IMR-90 (cell line): ENCODE data around the gene HSPE1. TPM values are rescaled to one million over a fixed set of nuclear protein-coding genes. Genes with fewer than 3 reads are reported as not detected.
A peak's percentile ranks its signal among the peaks of the same experiment; 100 is the strongest.

Experiments used
- ATAC-seq: fragments of 200-7000 bp; cut with Tn5 transposase; 2 replicates; pipeline ENCODE4 v1.9.1; 2020; ENCODE audit warnings: low read depth, mild to moderate bottlenecking, moderate library complexity
- BruUV-seq: library from RNA; stranded (reverse); fragments of 400-500 nt; replicated peaks from 2 replicates; lab custom pipeline; 2021; lab: Mats Ljungman, UMichigan
- CTCF ChIA-PET: fragments of 300-600 bp; formaldehyde crosslinking; extraction: SDS; loops from one replicate; lab custom pipeline; 2021; ENCODE audit warnings: antibody characterized with exemption; lab: Yijun Ruan, JAX
- POLR2A ChIA-PET: fragments of 300-600 bp; sonication (Branson Sonifier 250); formaldehyde crosslinking; loops from one replicate; lab custom pipeline; 2022; ENCODE audit warnings: antibody characterized with exemption; ENCODE audit not compliant: unreplicated experiment; lab: Charles Lee
- DNase-seq: peaks from one replicate; pipeline ENCODE4 v3.0.0; 2013
- H2AFZ ChIP-seq: replicated peaks from 2 replicates; pipeline ENCODE3; 2013; ENCODE audit warnings: low read length, mild to moderate bottlenecking; ENCODE audit not compliant: poor library complexity
- H2AK5ac ChIP-seq: 2 replicates; pipeline ENCODE4 v1.6.1; 2013; ENCODE audit warnings: low read depth, low read length, inconsistent platforms
- H2AK9ac ChIP-seq: replicated peaks from 2 replicates; pipeline ENCODE3; 2013; ENCODE audit warnings: mild to moderate bottlenecking, low read depth, low read length, moderate library complexity; ENCODE audit not compliant: poor library complexity
- H2BK120ac ChIP-seq: 2 replicates; pipeline ENCODE4 v1.6.1; 2013; ENCODE audit warnings: low read depth, low read length, inconsistent platforms
- H2BK15ac ChIP-seq: 3 replicates; pipeline ENCODE4 v1.6.1; 2013; ENCODE audit warnings: low read depth, low read length, inconsistent platforms
- H2BK20ac ChIP-seq: 2 replicates; pipeline ENCODE4 v1.6.1; 2013; ENCODE audit warnings: low read depth, mild to moderate bottlenecking, inconsistent platforms, low read length, moderate library complexity
- H2BK5ac ChIP-seq: 2 replicates; pipeline ENCODE4 v1.6.1; 2013; ENCODE audit warnings: mild to moderate bottlenecking, low read depth, low read length, inconsistent platforms; ENCODE audit not compliant: poor library complexity, severe bottlenecking
- H3K14ac ChIP-seq: replicated peaks from 2 replicates; pipeline ENCODE4 v1.6.1; 2013; ENCODE audit warnings: low read depth, low read length, inconsistent platforms
- H3K18ac ChIP-seq: 2 replicates; pipeline ENCODE4 v1.6.1; 2013; ENCODE audit warnings: low read depth, low read length, control low read depth
- H3K23ac ChIP-seq: 2 replicates; pipeline ENCODE4 v1.6.1; 2013; ENCODE audit warnings: low read depth, low read length, inconsistent platforms
- H3K27ac ChIP-seq: 2 replicates; pipeline ENCODE4 v1.5.1; 2013; ENCODE audit warnings: mild to moderate bottlenecking, control low read depth, low read length; ENCODE audit not compliant: insufficient read depth
- H3K27me3 ChIP-seq: 2 replicates; pipeline ENCODE4 v1.6.1; 2013; ENCODE audit warnings: low read length; ENCODE audit not compliant: control insufficient read depth, insufficient read depth
- H3K36me3 ChIP-seq: 2 replicates; pipeline ENCODE4 v1.6.1; 2013; ENCODE audit warnings: low read length, mixed read lengths; ENCODE audit not compliant: control insufficient read depth, insufficient read depth
- H3K4ac ChIP-seq: 2 replicates; pipeline ENCODE4 v1.6.1; 2013; ENCODE audit warnings: low read depth, low read length, inconsistent platforms
- H3K4me1 ChIP-seq: 2 replicates; pipeline ENCODE4 v1.6.1; 2013; ENCODE audit warnings: low read length, mixed read lengths; ENCODE audit not compliant: control insufficient read depth, insufficient read depth
- H3K4me2 ChIP-seq: 2 replicates; pipeline ENCODE4 v1.6.1; 2013; ENCODE audit warnings: low read depth, mild to moderate bottlenecking, control low read depth, low read length, moderate library complexity
- H3K4me3 ChIP-seq: 2 replicates; pipeline ENCODE4 v1.5.1; 2013; ENCODE audit warnings: low read depth, mild to moderate bottlenecking, control low read depth, low read length, moderate library complexity; ENCODE audit not compliant: insufficient read depth
- H3K56ac ChIP-seq: 2 replicates; pipeline ENCODE4 v1.6.1; 2013; ENCODE audit warnings: low read length, inconsistent platforms; ENCODE audit not compliant: insufficient read depth; ENCODE audit errors: extremely low read depth
- H3K79me1 ChIP-seq, 2 experiments: 2 replicates each; pipeline ENCODE4 v1.6.1; 2013; ENCODE audit warnings: low read length in 2 of 2, inconsistent platforms in 1 of 2, low read depth in 1 of 2
- H3K9ac ChIP-seq: 2 replicates; pipeline ENCODE4 v1.6.1; 2013; ENCODE audit warnings: low read depth, low read length, control low read depth
- H3K9me1 ChIP-seq: 2 replicates; pipeline ENCODE4 v1.6.1; 2013; ENCODE audit warnings: low read length, inconsistent platforms; ENCODE audit not compliant: insufficient read depth
- H3K9me3 ChIP-seq: 2 replicates; pipeline ENCODE4 v1.6.1; 2013; ENCODE audit warnings: low read length; ENCODE audit not compliant: control insufficient read depth, insufficient read depth
- H4K20me1 ChIP-seq: 2 replicates; pipeline ENCODE4 v1.6.1; 2013; ENCODE audit warnings: low read length, inconsistent platforms; ENCODE audit not compliant: insufficient read depth
- H4K5ac ChIP-seq: 2 replicates; pipeline ENCODE4 v1.6.1; 2013; ENCODE audit warnings: mild to moderate bottlenecking, low read depth, low read length, control low read depth
- H4K8ac ChIP-seq, 2 experiments: 2 replicates each; pipeline ENCODE4 v1.6.1; 2013; ENCODE audit warnings: low read depth in 2 of 2, low read length in 2 of 2, control low read depth in 1 of 2, inconsistent platforms in 1 of 2
- H4K91ac ChIP-seq: 2 replicates; pipeline ENCODE4 v1.6.1; 2013; ENCODE audit warnings: low read depth, low read length, inconsistent platforms; ENCODE audit not compliant: insufficient read depth
- CHD1 ChIP-seq: IDR thresholded peaks from 2 replicates; pipeline ENCODE4 v1.6.1; 2012; ENCODE audit warnings: low read depth, low read length, improper control_type of control experiment
- ELK1 ChIP-seq: fragments of 150-350 bp; IDR thresholded peaks from 2 replicates; pipeline ENCODE4 v1.6.1; 2016; ENCODE audit warnings: low read depth, mild to moderate bottlenecking, low read length, moderate library complexity, borderline replicate concordance
- FOS ChIP-seq: fragments of 150-350 bp; IDR thresholded peaks from 2 replicates; pipeline ENCODE4 v1.6.1; 2016; ENCODE audit warnings: low read depth, low read length
- MXI1 ChIP-seq: IDR thresholded peaks from 2 replicates; pipeline ENCODE4 v1.6.1; 2012; ENCODE audit warnings: low read depth, mild to moderate bottlenecking, low read length, moderate library complexity, borderline replicate concordance
- RAD21 ChIP-seq: IDR thresholded peaks from 2 replicates; pipeline ENCODE4 v1.6.1; 2012; ENCODE audit warnings: low read length, improper control_type of control experiment
- RCOR1 ChIP-seq: IDR thresholded peaks from 2 replicates; pipeline ENCODE4 v1.6.1; 2012; ENCODE audit warnings: mild to moderate bottlenecking, low read length, improper control_type of control experiment; ENCODE audit not compliant: insufficient replicate concordance
- RFX5 ChIP-seq: IDR thresholded peaks from 2 replicates; pipeline ENCODE4 v1.8.0; 2012; ENCODE audit warnings: low read depth, mild to moderate bottlenecking, low read length, moderate library complexity
- SMC3 ChIP-seq: fragments of 150-350 bp; IDR thresholded peaks from 2 replicates; pipeline ENCODE4 v1.6.1; 2016; ENCODE audit warnings: low read depth, mild to moderate bottlenecking, antibody characterized with exemption, low read length, moderate library complexity
- WGBS, 2 experiments: methylation state at CpG; one replicate each; pipeline versions ENCODE4 v1.1.5 to v1.1.7; 2013; ENCODE audit warnings: missing lambda C conversion rate in 2 of 2; ENCODE audit not compliant: insufficient read length in 1 of 2; ENCODE audit errors: extremely low coverage in 2 of 2; 5-methylcytosine and 5-hydroxymethylcytosine counted together
- dilution Hi-C: fragments of 300-500 bp; cut with HindIII; formaldehyde crosslinking; loops from one replicate; pipeline ENCODE4 v1.14.3; 2018; ENCODE audit warnings: low sequenced_read_pairs; ENCODE audit not compliant: unreplicated experiment
- in situ Hi-C: fragments of 300-500 bp; cut with MboI; formaldehyde crosslinking; loops from 3 replicates; pipeline ENCODE4 v1.14.3; 2019; ENCODE audit warnings: low sequenced_read_pairs, inconsistent platforms, mixed read lengths
- intact Hi-C: fragments of 100-400 bp; cut with micrococcal nuclease; formaldehyde crosslinking; loops from 2 replicates; pipeline ENCODE4 v1.10.0; 2022
- polyA plus RNA-seq, 3 experiments: library from polyadenylated mRNA; depleted of rRNA; stranded (reverse); fragments of >200 nt; gene quantifications; 2 replicates each; pipeline ENCODE4 v1.2.3, GENCODE V29; 2012; ENCODE audit warnings: low replicate concordance in 1 of 3
- total RNA-seq: library from RNA; depleted of rRNA; stranded (reverse); fragments of >200 nt; gene quantifications from 2 replicates; pipeline ENCODE4 v1.2.3, GENCODE V29; 2012
- TF ChIP-seq, protein P1 (sequence below): fragments of 150-350 bp; IDR thresholded peaks from 2 replicates; pipeline ENCODE4 v1.6.1; 2017; ENCODE audit warnings: mild to moderate bottlenecking, antibody characterized with exemption, low read length, low read depth

Gene HSPE1
- total and polyA plus RNA-seq, 2 of the 4 experiments (the other 2 are of a cell fraction): 13.3 to 93.6 TPM

DNA sequence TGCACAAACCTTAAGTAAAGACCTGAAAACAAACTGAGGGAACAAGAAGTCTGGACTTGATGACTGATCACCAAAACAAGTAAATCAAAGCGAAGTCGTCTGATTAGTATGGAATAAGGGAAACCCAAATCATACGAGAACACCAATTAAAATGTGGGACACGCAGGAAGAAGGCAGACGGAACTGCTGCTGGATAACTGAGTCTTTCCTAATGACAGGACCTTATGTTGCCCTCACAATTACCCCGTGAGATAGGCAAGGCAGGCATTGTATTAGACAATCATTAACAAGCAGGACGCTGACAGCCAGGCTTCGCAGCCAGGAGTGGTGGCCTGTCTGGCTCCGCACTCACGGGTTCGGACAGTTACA lies 47.4 kb upstream of the HSPE1 start:
- ChIA-PET POLR2A (interaction anchor here (0.6 to 1.2 kb wide), 6 partner anchors 11 to 58 kb away, joined by 3 to 10 read pairs (median 6); partner anchors contain the start of genes HSPD1 and SF3B1), CTCF (no interaction called here)
- Histone ChIP-seq H2BK15ac (peak overlapping the region; percentile 42; the same call in 1 of the 3 replicates), H4K91ac (peak overlapping the region; percentile 92), H2BK120ac (peak overlapping the region; percentile 53), H2BK5ac (peak overlapping the region; percentile 86), H4K5ac (peak overlapping the region; percentile 79), H3K27me3 (no peaks in the 10 kb centered on the region), H3K9me3 (no peaks in the 10 kb centered on the region), H3K14ac (peak overlapping the region; percentile 95), H2BK20ac (peak overlapping the region; percentile 3; the same call in 1 of the 2 replicates), H4K20me1 (peaks cover 30% of the 10 kb centered on the region), H2AFZ (peak overlapping the region; percentile 97), H4K8ac (peak overlapping the region; percentile 91), H3K36me3 (no peaks in the 10 kb centered on the region), H3K4me3 (peak overlapping the region; percentile 57), H3K79me1 (peaks cover 3 to 9% of the 10 kb centered on the region in 2 experiments; a peak in 2 of 4 replicates), H2AK9ac (peak overlapping the region; percentile 84), H3K56ac (peak overlapping the region; percentile 69), H3K18ac (peak overlapping the region; percentile 50), H3K9ac (peak overlapping the region; percentile 95), H2AK5ac (peak overlapping the region; percentile 77), H3K4me1 (no peaks in the 10 kb centered on the region), H3K4me2 (peak overlapping the region; percentile 82), H3K23ac (peak overlapping the region; percentile 75), H3K4ac (peak overlapping the region; percentile 92), H3K27ac (peak overlapping the region; percentile 91), H3K9me1 (no peaks in the 10 kb centered on the region)
- dilution Hi-C loops: no loop called here
- intact Hi-C loops: loop anchor here (1.0 kb wide), 1 partner anchor 17 kb away; the partner anchor contains the start of gene SF3B1
- no peak for DNase-seq
- ATAC-seq: no peak
- in situ Hi-C loops: no loop called here
- 2% methylated on average over 6 of the region's 11 CpGs; no CpG with 5 or more reads in 1 of the 2 experiments for WGBS, 2 experiments
- TF ChIP-seq RFX5 (no peak), FOS (no peak), SMC3 (no peak), CHD1 (no peak), ELK1 (no peak), RAD21 (no peak), RCOR1 (no peak), MXI1 (no peak)
- TF ChIP-seq, protein P1, sequence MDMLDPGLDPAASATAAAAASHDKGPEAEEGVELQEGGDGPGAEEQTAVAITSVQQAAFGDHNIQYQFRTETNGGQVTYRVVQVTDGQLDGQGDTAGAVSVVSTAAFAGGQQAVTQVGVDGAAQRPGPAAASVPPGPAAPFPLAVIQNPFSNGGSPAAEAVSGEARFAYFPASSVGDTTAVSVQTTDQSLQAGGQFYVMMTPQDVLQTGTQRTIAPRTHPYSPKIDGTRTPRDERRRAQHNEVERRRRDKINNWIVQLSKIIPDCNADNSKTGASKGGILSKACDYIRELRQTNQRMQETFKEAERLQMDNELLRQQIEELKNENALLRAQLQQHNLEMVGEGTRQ: no peak
- BruUV-seq: no TSS peak
